ENCODE results near the gene TRPM2. TPM values are rescaled to one million over a fixed set of nuclear protein-coding genes. Genes with fewer than 3 reads are reported as not detected.

Gene TRPM2
- total RNA-seq, 2 donors from 2014 or later: 10.7 to 25.6 TPM

- H3K4me1 Mint-ChIP-seq: peaks cover 4% of the 10 kb centered on the region
- H3K27me3 Mint-ChIP-seq: no peaks in the 10 kb centered on the region
- no peak overlapping the region for H3K27ac Mint-ChIP-seq
- no peak overlapping the region for H3K4me3 Mint-ChIP-seq
- no peaks in the 10 kb centered on the region for H3K9me3 Mint-ChIP-seq
- H3K36me3 Mint-ChIP-seq (ENCODE audit: low read depth): peaks cover 29% of the 10 kb centered on the region
- ATAC-seq (replicated peaks): no peak
Measured at GRCh38 chr21:44440241-44441040, 87.0 kb downstream of the TRPM2 start.

- no peaks in the 10 kb centered on the region for H3K9me3 Mint-ChIP-seq
- no peak for ATAC-seq (replicated peaks)
- no peak overlapping the region for H3K27ac Mint-ChIP-seq
- H3K36me3 Mint-ChIP-seq (ENCODE audit: low read depth): peaks cover 24% of the 10 kb centered on the region
- no peak overlapping the region for H3K4me3 Mint-ChIP-seq
- H3K27me3 Mint-ChIP-seq: no peaks in the 10 kb centered on the region
- no peaks in the 10 kb centered on the region for H3K4me1 Mint-ChIP-seq
Measured at GRCh38 chr21:44441041-44441400, 87.6 kb downstream of the TRPM2 start.

- no peak overlapping the region for H3K27ac Mint-ChIP-seq
- no peak overlapping the region for H3K4me3 Mint-ChIP-seq
- H3K9me3 Mint-ChIP-seq: no peaks in the 10 kb centered on the region
- no peaks in the 10 kb centered on the region for H3K4me1 Mint-ChIP-seq
- H3K27me3 Mint-ChIP-seq: no peaks in the 10 kb centered on the region
- H3K36me3 Mint-ChIP-seq (ENCODE audit: low read depth): peaks cover 24% of the 10 kb centered on the region
- ATAC-seq (replicated peaks): no peak
Measured at GRCh38 chr21:44441581-44442265, 88.3 kb downstream of the TRPM2 start.

GRCh38 chr21:44442266-44443125, 89.1 kb downstream of the TRPM2 start:
- no peaks in the 10 kb centered on the region for H3K4me1 Mint-ChIP-seq
- no peaks in the 10 kb centered on the region for H3K9me3 Mint-ChIP-seq
- H3K27me3 Mint-ChIP-seq: no peaks in the 10 kb centered on the region
- no peak overlapping the region for H3K27ac Mint-ChIP-seq
- peaks cover 24% of the 10 kb centered on the region for H3K36me3 Mint-ChIP-seq (ENCODE audit: low read depth)
- H3K4me3 Mint-ChIP-seq: no peak overlapping the region
- no peak for ATAC-seq (replicated peaks)

- Mint-ChIP-seq H3K9me3 (no peaks in the 10 kb centered on the region), H3K27me3 (no peaks in the 10 kb centered on the region), H3K27ac (no peak overlapping the region), H3K4me3 (no peak overlapping the region), H3K36me3 (ENCODE audit: low read depth) (peaks cover 24% of the 10 kb centered on the region), H3K4me1 (no peaks in the 10 kb centered on the region)
- ATAC-seq (replicated peaks): no peak
Measured at GRCh38 chr21:44443291-44443890, 90.0 kb downstream of the TRPM2 start.

- H3K9me3 Mint-ChIP-seq: no peaks in the 10 kb centered on the region
- no peaks in the 10 kb centered on the region for H3K4me1 Mint-ChIP-seq
- H3K36me3 Mint-ChIP-seq (ENCODE audit: low read depth): peaks cover 24% of the 10 kb centered on the region
- H3K4me3 Mint-ChIP-seq: no peak overlapping the region
- no peak overlapping the region for H3K27ac Mint-ChIP-seq
- H3K27me3 Mint-ChIP-seq: no peaks in the 10 kb centered on the region
- no peak for ATAC-seq (replicated peaks)
Measured at GRCh38 chr21:44443891-44444285, 90.5 kb downstream of the TRPM2 start.

- Mint-ChIP-seq H3K27me3 (no peaks in the 10 kb centered on the region), H3K27ac (no peak overlapping the region), H3K4me1 (no peaks in the 10 kb centered on the region), H3K36me3 (ENCODE audit: low read depth) (peaks cover 22% of the 10 kb centered on the region), H3K4me3 (no peak overlapping the region), H3K9me3 (no peaks in the 10 kb centered on the region)
- peak; percentile 21 for ATAC-seq (replicated peaks)
Measured at GRCh38 chr21:44444286-44444931, 91.0 kb downstream of the TRPM2 start.

GRCh38 chr21:44445145-44445812, 91.9 kb downstream of the TRPM2 start:
- Mint-ChIP-seq H3K27ac (no peak overlapping the region), H3K36me3 (ENCODE audit: low read depth) (peaks cover 14% of the 10 kb centered on the region), H3K9me3 (no peaks in the 10 kb centered on the region), H3K27me3 (no peaks in the 10 kb centered on the region), H3K4me1 (no peaks in the 10 kb centered on the region), H3K4me3 (no peak overlapping the region)
- no peak for ATAC-seq (replicated peaks)

GRCh38 chr21:44448651-44449131, 95.3 kb downstream of the TRPM2 start:
- Mint-ChIP-seq H3K4me3 (no peak overlapping the region), H3K27ac (no peak overlapping the region), H3K27me3 (peaks cover 3% of the 10 kb centered on the region), H3K9me3 (peaks cover 4% of the 10 kb centered on the region), H3K36me3 (ENCODE audit: low read depth) (no peaks in the 10 kb centered on the region), H3K4me1 (no peaks in the 10 kb centered on the region)
- ATAC-seq (replicated peaks): no peak

- H3K36me3 Mint-ChIP-seq (ENCODE audit: low read depth): no peaks in the 10 kb centered on the region
- ATAC-seq (replicated peaks): no peak
- H3K27ac Mint-ChIP-seq: no peak overlapping the region
- H3K4me3 Mint-ChIP-seq: no peak overlapping the region
- no peaks in the 10 kb centered on the region for H3K4me1 Mint-ChIP-seq
- peaks cover 3% of the 10 kb centered on the region for H3K27me3 Mint-ChIP-seq
- peaks cover 4% of the 10 kb centered on the region for H3K9me3 Mint-ChIP-seq
Measured at GRCh38 chr21:44449473-44450363, 96.3 kb downstream of the TRPM2 start.

- no peak for ATAC-seq (replicated peaks)
- no peaks in the 10 kb centered on the region for H3K36me3 Mint-ChIP-seq (ENCODE audit: low read depth)
- no peaks in the 10 kb centered on the region for H3K4me1 Mint-ChIP-seq
- H3K27me3 Mint-ChIP-seq: peaks cover 3% of the 10 kb centered on the region
- H3K4me3 Mint-ChIP-seq: no peak overlapping the region
- no peak overlapping the region for H3K27ac Mint-ChIP-seq
- peaks cover 4% of the 10 kb centered on the region for H3K9me3 Mint-ChIP-seq
Measured at GRCh38 chr21:44450402-44450801, 97.0 kb downstream of the TRPM2 start.

GRCh38 chr21:44450999-44451398, 97.6 kb downstream of the TRPM2 start:
- Mint-ChIP-seq H3K4me3 (no peak overlapping the region), H3K36me3 (ENCODE audit: low read depth) (no peaks in the 10 kb centered on the region), H3K4me1 (no peaks in the 10 kb centered on the region), H3K9me3 (peaks cover 4% of the 10 kb centered on the region), H3K27ac (no peak overlapping the region), H3K27me3 (peaks cover 3% of the 10 kb centered on the region)
- ATAC-seq (replicated peaks): no peak

- Mint-ChIP-seq H3K27ac (no peak overlapping the region), H3K27me3 (peaks cover 3% of the 10 kb centered on the region), H3K4me1 (no peaks in the 10 kb centered on the region), H3K36me3 (ENCODE audit: low read depth) (no peaks in the 10 kb centered on the region), H3K4me3 (no peak overlapping the region), H3K9me3 (peaks cover 4% of the 10 kb centered on the region)
- no peak for ATAC-seq (replicated peaks)
Measured at GRCh38 chr21:44453120-44453519, 99.7 kb downstream of the TRPM2 start.

All from activated T-helper 17 cell treated with anti-CD3 and anti-CD28 coated beads, Interleukin-2, amount 50 U/mL, for 72 hours (primary cell).